H1 (cell line): ENCODE measurements around the gene ZNF524. TPM values are rescaled to one million over a fixed set of nuclear protein-coding genes. Genes with fewer than 3 reads are reported as not detected.

Source experiments
- CTCF ChIA-PET: fragments of 300-600 bp; sonication (Branson Sonifier 250); formaldehyde crosslinking; loops from one replicate; lab custom pipeline; 2021; ENCODE audit not compliant: partially characterized antibody; lab: Charles Lee
- POLR2A ChIA-PET: fragments of 300-600 bp; sonication (Branson Sonifier 250); formaldehyde crosslinking; loops from one replicate; lab custom pipeline; 2021; ENCODE audit warnings: inconsistent platforms; ENCODE audit not compliant: partially characterized antibody; lab: Charles Lee
- DNase-seq, 2 experiments: peaks; one replicate each; pipeline versions ENCODE4 v3.0.0 to v3.0.0-alpha.2; 2010 to 2022; ENCODE audit warnings: low spot score in 2 of 2, low read depth in 1 of 2, mixed read lengths in 1 of 2
- FAIRE-seq: peaks from 2 replicates; lab custom pipeline; 2011; peaks lifted over from hg19 to GRCh38; lab: Jason Lieb, UNC
- H2AFZ ChIP-seq: 2 replicates; pipeline ENCODE4 v1.8.1; 2012; ENCODE audit warnings: low read length, inconsistent platforms
- H2AK5ac ChIP-seq: 2 replicates; pipeline ENCODE4 v1.6.1; 2013; ENCODE audit warnings: low read depth, low read length
- H2BK120ac ChIP-seq: replicated peaks from 2 replicates; pipeline ENCODE3; 2013; ENCODE audit warnings: low read depth, low read length, inconsistent platforms
- H2BK12ac ChIP-seq: 2 replicates; pipeline ENCODE4 v1.6.1; 2013; ENCODE audit warnings: low read depth, low read length
- H2BK15ac ChIP-seq: 2 replicates; pipeline ENCODE4 v1.6.1; 2013; ENCODE audit warnings: low read length
- H2BK20ac ChIP-seq: 2 replicates; pipeline ENCODE4 v1.6.1; 2013; ENCODE audit warnings: low read length
- H2BK5ac ChIP-seq: 2 replicates; pipeline ENCODE4 v1.6.1; 2013; ENCODE audit warnings: low read depth, low read length
- H3K14ac ChIP-seq: 2 replicates; pipeline ENCODE4 v1.6.1; 2013; ENCODE audit warnings: inconsistent platforms; ENCODE audit not compliant: insufficient read length
- H3K18ac ChIP-seq: 2 replicates; pipeline ENCODE4 v1.6.1; 2013; ENCODE audit warnings: low read length; ENCODE audit errors: extremely low read depth
- H3K23ac ChIP-seq: 2 replicates; pipeline ENCODE4 v1.6.1; 2013; ENCODE audit warnings: inconsistent platforms; ENCODE audit not compliant: insufficient read length
- H3K23me2 ChIP-seq: 2 replicates; pipeline ENCODE4 v1.6.1; 2013; ENCODE audit warnings: low read depth, low read length
- H3K27ac ChIP-seq: 2 replicates; pipeline ENCODE4 v1.6.1; 2011; ENCODE audit warnings: low read depth, low read length, inconsistent platforms
- H3K27me3 ChIP-seq, 4 experiments: replicated peaks in 1 of 4; 1 replicate in 1 of 4; 2 replicates in 3 of 4; pipeline versions ENCODE4 v1.6.1 to v1.8.1; 2011 to 2013; ENCODE audit warnings: low read length in 3 of 4, mild to moderate bottlenecking in 3 of 4, inconsistent platforms in 2 of 4, mixed read lengths in 2 of 4, moderate library complexity in 1 of 4; ENCODE audit not compliant: control insufficient read depth in 3 of 4, insufficient read depth in 3 of 4; ENCODE audit errors: extremely low read depth in 1 of 4
- H3K36me3 ChIP-seq, 4 experiments: 2 replicates each; pipeline versions ENCODE4 v1.6.1 to v1.8.1; 2011 to 2013; ENCODE audit warnings: mild to moderate bottlenecking in 4 of 4, low read length in 3 of 4, moderate library complexity in 2 of 4, control low read depth in 1 of 4, inconsistent platforms in 1 of 4; ENCODE audit not compliant: insufficient read depth in 4 of 4, control insufficient read depth in 2 of 4
- H3K4ac ChIP-seq: replicated peaks from 2 replicates; pipeline ENCODE3; 2013; ENCODE audit warnings: low read length, low read depth, mixed read lengths, inconsistent platforms; ENCODE audit not compliant: insufficient read length
- H3K4me1 ChIP-seq, 4 experiments: replicated peaks in 1 of 4; 1 replicate in 1 of 4; 2 replicates in 3 of 4; pipeline versions ENCODE4 v1.6.1 to v1.8.1; 2011 to 2013; ENCODE audit warnings: low read length in 3 of 4, inconsistent platforms in 2 of 4, mixed read lengths in 1 of 4; ENCODE audit not compliant: insufficient read depth in 4 of 4, control insufficient read depth in 3 of 4
- H3K4me2 ChIP-seq, 2 experiments: 2 replicates each; pipeline versions ENCODE4 v1.6.1 to v1.8.1; 2011 to 2013; ENCODE audit warnings: low read depth in 2 of 2, low read length in 2 of 2, control low read depth in 1 of 2, inconsistent platforms in 1 of 2, mild to moderate bottlenecking in 1 of 2; ENCODE audit not compliant: insufficient read depth in 1 of 2
- H3K4me3 ChIP-seq, 4 experiments: fragments of 200-600, 300-600 bp in 1 of 4; sonication (generic), shearing (Covaris generic), sonication (Bioruptor Twin) in 1 of 4; 2 replicates each; pipeline versions ENCODE4 v1.5.1 to v1.8.1; 2011 to 2016; ENCODE audit warnings: low read length in 4 of 4, low read depth in 3 of 4, control low read depth in 2 of 4, inconsistent platforms in 2 of 4, mild to moderate bottlenecking in 2 of 4, mixed read lengths in 1 of 4, moderate library complexity in 1 of 4; ENCODE audit not compliant: insufficient read depth in 2 of 4; ENCODE audit errors: extremely low read depth in 1 of 4
- H3K56ac ChIP-seq: replicated peaks from 2 replicates; pipeline ENCODE3; 2013; ENCODE audit warnings: low read depth, mild to moderate bottlenecking, mixed read lengths, low read length, inconsistent platforms; ENCODE audit not compliant: insufficient read length
- H3K79me1 ChIP-seq: 2 replicates; pipeline ENCODE4 v1.6.1; 2013; ENCODE audit warnings: low read depth, low read length, control low read depth
- H3K79me2 ChIP-seq, 2 experiments: 2 replicates each; pipeline versions ENCODE4 v1.6.1 to v1.8.1; 2012 to 2013; ENCODE audit warnings: low read length in 2 of 2, mild to moderate bottlenecking in 2 of 2, inconsistent platforms in 1 of 2; ENCODE audit not compliant: insufficient read depth in 2 of 2, control insufficient read depth in 1 of 2
- H3K9ac ChIP-seq, 4 experiments: replicated peaks in 1 of 4; 1 replicate in 1 of 4; 2 replicates in 3 of 4; pipeline versions ENCODE4 v1.6.1 to v1.8.1; 2011 to 2013; ENCODE audit warnings: low read depth in 3 of 4, low read length in 3 of 4, control low read depth in 2 of 4, mild to moderate bottlenecking in 2 of 4, moderate library complexity in 2 of 4, inconsistent platforms in 1 of 4; ENCODE audit errors: extremely low read depth in 1 of 4
- H3K9me3 ChIP-seq, 2 experiments: 2 replicates each; pipeline versions ENCODE4 v1.6.1 to v1.8.1; 2012 to 2013; ENCODE audit warnings: mild to moderate bottlenecking in 2 of 2, moderate library complexity in 2 of 2, control low read depth in 1 of 2, inconsistent platforms in 1 of 2, low read depth in 1 of 2, low read length in 1 of 2, mixed read lengths in 1 of 2; ENCODE audit not compliant: insufficient read depth in 2 of 2
- H4K20me1 ChIP-seq, 2 experiments: replicated peaks in 1 of 2; 2 replicates each; pipeline versions ENCODE3 to v1.8.1; 2011 to 2013; ENCODE audit warnings: inconsistent platforms in 2 of 2, low read length in 2 of 2, mild to moderate bottlenecking in 1 of 2; ENCODE audit not compliant: insufficient read depth in 2 of 2, control insufficient read depth in 1 of 2
- H4K5ac ChIP-seq: 2 replicates; pipeline ENCODE4 v1.6.1; 2013; ENCODE audit warnings: low read length, low read depth, mixed read lengths, inconsistent platforms; ENCODE audit not compliant: insufficient read length
- H4K8ac ChIP-seq: 2 replicates; pipeline ENCODE4 v1.8.0; 2013; ENCODE audit warnings: mild to moderate bottlenecking, moderate library complexity, low read length, inconsistent platforms; ENCODE audit not compliant: insufficient read depth; ENCODE audit errors: extremely low read depth
- H4K91ac ChIP-seq: replicated peaks from 2 replicates; pipeline ENCODE3; 2013; ENCODE audit warnings: low read length, mixed read lengths, inconsistent platforms; ENCODE audit not compliant: insufficient read length
- BACH1 ChIP-seq: IDR thresholded peaks from 2 replicates; pipeline ENCODE4 v1.6.1; 2012; ENCODE audit warnings: low read length, improper control_type of control experiment
- BCL11A ChIP-seq, 2 experiments: IDR thresholded peaks; one replicate each; pipeline ENCODE4 v1.6.1; 2011; ENCODE audit warnings: low read depth in 2 of 2, low read length in 2 of 2, mild to moderate bottlenecking in 2 of 2
- BRCA1 ChIP-seq: IDR thresholded peaks from 2 replicates; pipeline ENCODE4 v1.6.1; 2012; ENCODE audit warnings: low read depth, low read length, improper control_type of control experiment
- CBX8 ChIP-seq: fragments of 300-800, 300-1000 bp; sonication (generic); IDR thresholded peaks from 2 replicates; pipeline ENCODE4 v1.7.1; 2016; ENCODE audit warnings: low read depth, low read length, borderline replicate concordance
- CEBPB ChIP-seq: IDR thresholded peaks from 2 replicates; pipeline ENCODE4 v1.6.1; 2012; ENCODE audit warnings: low read depth, low read length
- EZH2 ChIP-seq: fragments of 200-600 bp; sonication (generic); IDR thresholded peaks from 2 replicates; pipeline ENCODE4 v1.7.1; 2012; ENCODE audit warnings: low read depth, mild to moderate bottlenecking, moderate library complexity, low read length, inconsistent platforms; ENCODE audit not compliant: severe bottlenecking
- MAFK ChIP-seq: IDR thresholded peaks from 2 replicates; pipeline ENCODE4 v1.6.1; 2012; ENCODE audit warnings: low read depth, mild to moderate bottlenecking, improper control_type of control experiment, low read length
- NRF1 ChIP-seq: IDR thresholded peaks from 2 replicates; pipeline ENCODE4 v1.6.1; 2011; ENCODE audit warnings: mild to moderate bottlenecking, low read depth, low read length, improper control_type of control experiment
- POU5F1 ChIP-seq: IDR thresholded peaks from 2 replicates; pipeline ENCODE4 v1.6.1; 2011; ENCODE audit warnings: low read depth, mild to moderate bottlenecking, low read length, moderate library complexity
- SP2 ChIP-seq: IDR thresholded peaks from 2 replicates; pipeline ENCODE4 v1.6.1; 2012; ENCODE audit warnings: mild to moderate bottlenecking, low read length, inconsistent platforms
- TAF7 ChIP-seq: optimal IDR thresholded peaks from 2 replicates; pipeline ENCODE3; 2011; ENCODE audit warnings: low read depth, mild to moderate bottlenecking, inconsistent platforms, low read length, moderate library complexity, borderline replicate concordance
- TBP ChIP-seq: IDR thresholded peaks from 2 replicates; pipeline ENCODE4 v1.6.1; 2011; ENCODE audit warnings: low read depth, low read length, improper control_type of control experiment
- TEAD4 ChIP-seq: IDR thresholded peaks from 2 replicates; pipeline ENCODE4 v1.6.1; 2012; ENCODE audit warnings: low read depth, low read length, inconsistent platforms, mixed read lengths
- YY1 ChIP-seq: IDR thresholded peaks from 2 replicates; pipeline ENCODE4 v1.6.1; 2011; ENCODE audit warnings: low read depth, mild to moderate bottlenecking, low read length
- WGBS, 2 experiments: shearing (Covaris generic) in 1 of 2; methylation state at CpG; one replicate each; pipeline versions ENCODE4 v1.1.6 to v1.1.7; 2013 to 2015; ENCODE audit warnings: low lambda C conversion rate in 2 of 2, mixed read lengths in 2 of 2, inconsistent platforms in 1 of 2, low coverage in 1 of 2, missing lambda C conversion rate in 1 of 2; ENCODE audit not compliant: insufficient replicate concordance in 2 of 2, insufficient coverage in 1 of 2, insufficient read length in 1 of 2; ENCODE audit errors: extremely low coverage in 1 of 2, missing lambda C conversion rate in 1 of 2; 5-methylcytosine and 5-hydroxymethylcytosine counted together
- polyA plus RNA-seq, 7 experiments: library from polyadenylated mRNA; depleted of rRNA in 3 of 7; stranded (reverse) in 5 of 7; unstranded in 2 of 7; fragments of >200 nt in 5 of 7; fragments of 200-250 nt in 2 of 7; gene quantifications; 1 replicate in 5 of 7; 2 replicates in 1 of 7; 4 replicates in 1 of 7; pipeline versions ENCODE4 v1.2.1 to v1.2.3, GENCODE V29; 2011 to 2013; ENCODE audit warnings: missing spikeins in 2 of 7, mixed read lengths in 2 of 7
- total RNA-seq: library from RNA; stranded (reverse); fragmentation: NEBNext Ultra II Directional; extraction: Animal tissue kit (Norgen Biotek cat#: 25700); gene quantifications from 2 replicates; pipeline ENCODE4 v1.2.1, GENCODE V29; 2021

Gene ZNF524
- total and polyA plus RNA-seq, 2 of the 8 experiments (the other 6 are each of a cell fraction or from before 2014, with no cell fraction given): 4.4 to 4.7 TPM

- no peak overlapping the region for H3K27ac ChIP-seq
These were observed 19.2 kb downstream of the ZNF524 start for GRCh38 chr19:55619286-55619685.

More at GRCh38 chr19:55619286-55619685, 19.2 kb downstream of the ZNF524 start:
- Histone ChIP-seq H2BK20ac (no peak overlapping the region), H4K5ac (no peak overlapping the region), H2AK5ac (no peak overlapping the region), H2BK120ac (no peak overlapping the region), H3K36me3 (peaks cover 0 to 36% (median 4%) of the 10 kb centered on the region in 4 experiments; a peak in 6 of 8 replicates), H3K79me1 (no peaks in the 10 kb centered on the region), H3K4me1 (no peaks in the 10 kb centered on the region; a peak in 2 of 7 replicates), H3K4me2 (no peak overlapping the region), H3K27me3 (peaks cover 0 to 2% (median 0%) of the 10 kb centered on the region in 4 experiments; a peak in 1 of 7 replicates), H2BK5ac (no peak overlapping the region), H3K23ac (no peak overlapping the region), H4K91ac (no peak overlapping the region), H3K9me3 (no peaks in the 10 kb centered on the region; a peak in 1 of 4 replicates), H3K9ac (no peak overlapping the region), H3K4ac (no peak overlapping the region), H3K23me2 (no peaks in the 10 kb centered on the region), H2AFZ (no peak overlapping the region), H4K20me1 (peaks cover 1 to 7% of the 10 kb centered on the region in 2 experiments), H2BK15ac (no peak overlapping the region), H3K79me2 (no peaks in the 10 kb centered on the region), H3K14ac (no peak overlapping the region), H3K56ac (no peak overlapping the region), H3K4me3 (no peak overlapping the region), H3K18ac (no peak overlapping the region), H4K8ac (no peak overlapping the region), H2BK12ac (no peak overlapping the region)
- ChIA-PET CTCF (interaction anchor here (1.3 to 8.0 kb wide), 4 partner anchors 13 to 136 kb away, joined by 3 to 38 read pairs (median 6); no protein-coding TSS in a partner anchor), POLR2A (interaction anchor here (0.8 to 6.1 kb wide), 7 partner anchors 8 to 236 kb away, joined by 3 to 32 read pairs (median 5); partner anchors contain the start of genes CCDC106 and ZNF865)
- FAIRE-seq (peak; percentile 39), DNase-seq (no peak)
- 92% methylated on average over 3 of the region's 3 CpGs; no CpG with 5 or more reads in 1 of the 2 experiments for WGBS, 2 experiments
- TF ChIP-seq MAFK: no peak
- no peak for TF ChIP-seq POU5F1
- TF ChIP-seq BRCA1: no peak
- TF ChIP-seq BCL11A (IDR thresholded peaks at IDR 0.05; ENCODE audit: low read depth in 2 of 2, low read length in 2 of 2): no peak
- no peak for TF ChIP-seq BACH1
- TF ChIP-seq TBP: no peak
- no peak for TF ChIP-seq TEAD4
- TF ChIP-seq CBX8: no peak
- no peak for TF ChIP-seq NRF1
- TF ChIP-seq SP2: no peak
- no peak for TF ChIP-seq EZH2
- no peak for TF ChIP-seq TAF7
- TF ChIP-seq CEBPB: no peak
- TF ChIP-seq YY1: no peak
- TF ChIP-seq, all 59 proteins: peak for 0
